Uterus (tissue), 4 donors: ENCODE data around the gene ZNF775. TPM values are rescaled to one million over a fixed set of nuclear protein-coding genes. Genes with fewer than 3 reads are reported as not detected.

Source experiments
- DNase-seq, 2 donors: peaks; one replicate each; pipeline ENCODE4 v3.0.0-alpha.2; 2019 to 2020
- H3K27ac ChIP-seq, 2 donors: fragments of 200-600 bp; sonication (generic); 1 replicate in 1 of 2; 2 replicates in 1 of 2; pipeline ENCODE4 v1.5.1; 2016 to 2018
- H3K27me3 ChIP-seq, 2 donors: fragments of 200-600 bp; sonication (generic); one replicate each; pipeline ENCODE4 v1.5.1; 2018 to 2019; ENCODE audit warnings: control low read depth in 1 of 2
- H3K36me3 ChIP-seq, 2 donors: fragments of 200-600 bp; sonication (generic); one replicate each; pipeline ENCODE4 v1.5.1; 2019; ENCODE audit warnings: control low read depth in 1 of 2
- H3K4me1 ChIP-seq, 2 donors: fragments of 200-600 bp; sonication (generic); one replicate each; pipeline ENCODE4 v1.5.1; 2018 to 2019; ENCODE audit warnings: control low read depth in 1 of 2
- H3K4me3 ChIP-seq, 2 donors: fragments of 200-600 bp; sonication (generic); 1 replicate in 1 of 2; 2 replicates in 1 of 2; pipeline ENCODE4 v1.5.1; 2018 to 2019; ENCODE audit warnings: mild to moderate bottlenecking in 1 of 2
- H3K9me3 ChIP-seq, 2 donors: fragments of 200-600 bp; sonication (generic); one replicate each; pipeline ENCODE4 v1.5.1; 2019; ENCODE audit warnings: control low read depth in 1 of 2
- CTCF ChIP-seq, 4 experiments: fragments of 200-600 bp in 2 of 4; fragments of 450-650 bp in 2 of 4; sonication (generic) in 2 of 4; IDR thresholded peaks; one replicate each; pipeline ENCODE4 v1.5.1; 2016 to 2019; ENCODE audit warnings: antibody characterized with exemption in 4 of 4, mild to moderate bottlenecking in 2 of 4, moderate library complexity in 1 of 4
- POLR2A ChIP-seq, 2 donors: fragments of 450-650 bp; IDR thresholded peaks; one replicate each; pipeline ENCODE4 v1.6.1; 2016; ENCODE audit warnings: antibody characterized with exemption in 2 of 2, mild to moderate bottlenecking in 1 of 2, moderate library complexity in 1 of 2
- intact Hi-C: fragments of 100-400 bp; cut with DNase I; formaldehyde crosslinking; loops from one replicate; pipeline ENCODE4 v1.15.1; 2023; ENCODE audit warnings: low total_unique reads
- total RNA-seq, 4 donors: library from RNA; depleted of rRNA in 3 of 4; stranded (reverse); fragments of >200 nt in 3 of 4; gene quantifications; one replicate each; pipeline versions ENCODE4 v1.1.0 to v1.2.4, GENCODE V29; 2014 to 2023
- donor health status: DM: yes; HTN: yes; CAD: no.

Gene ZNF775
- total RNA-seq, 4 donors from 2014 or later = 2.0 to 8.4 (median 6.7) TPM; not detected in 1

- no peaks in the 10 kb centered on the region for H3K27me3 ChIP-seq
- H3K4me3 ChIP-seq = no peak overlapping the region
- H3K9me3 ChIP-seq = no peaks in the 10 kb centered on the region
- H3K27ac ChIP-seq = no peak overlapping the region
- H3K4me1 ChIP-seq = no peaks in the 10 kb centered on the region
- TF ChIP-seq POLR2A (IDR thresholded peaks at IDR 0.05) (no peak), CTCF (IDR thresholded peaks at IDR 0.05) (no peak)
- no peak for DNase-seq
- intact Hi-C loops = no loop called here
- H3K36me3 ChIP-seq = no peaks in the 10 kb centered on the region
Observed at GRCh38 chr7:150435390-150436073, 56.4 kb downstream of the ZNF775 start.

GRCh38 chr7:150439967-150440366 lies 60.8 kb downstream of the ZNF775 start:
- TF ChIP-seq CTCF (IDR thresholded peaks at IDR 0.05) (no peak), POLR2A (IDR thresholded peaks at IDR 0.05) (no peak)
- H3K4me1 ChIP-seq = no peaks in the 10 kb centered on the region
- intact Hi-C loops = no loop called here
- H3K27ac ChIP-seq = no peak overlapping the region
- no peaks in the 10 kb centered on the region for H3K27me3 ChIP-seq
- no peak for DNase-seq
- H3K36me3 ChIP-seq = no peaks in the 10 kb centered on the region
- H3K4me3 ChIP-seq = no peak overlapping the region
- H3K9me3 ChIP-seq = peaks cover 0 to 5% of the 10 kb centered on the region in 2 donors

GRCh38 chr7:150441524-150441923 lies 62.4 kb downstream of the ZNF775 start:
- peaks cover 0 to 5% of the 10 kb centered on the region in 2 donors for H3K9me3 ChIP-seq
- TF ChIP-seq POLR2A (IDR thresholded peaks at IDR 0.05) = no peak
- no peak for TF ChIP-seq CTCF (IDR thresholded peaks at IDR 0.05)
- H3K4me3 ChIP-seq = no peak overlapping the region
- H3K27ac ChIP-seq = no peak overlapping the region
- H3K36me3 ChIP-seq = no peaks in the 10 kb centered on the region
- DNase-seq = no peak
- no peaks in the 10 kb centered on the region for H3K4me1 ChIP-seq
- no peaks in the 10 kb centered on the region for H3K27me3 ChIP-seq
- intact Hi-C loops = no loop called here

- TF ChIP-seq POLR2A (IDR thresholded peaks at IDR 0.05) (no peak), CTCF (IDR thresholded peaks at IDR 0.05) (no peak)
- Histone ChIP-seq H3K36me3 (no peaks in the 10 kb centered on the region), H3K27ac (no peak overlapping the region), H3K27me3 (no peaks in the 10 kb centered on the region), H3K4me1 (no peaks in the 10 kb centered on the region), H3K4me3 (no peak overlapping the region), H3K9me3 (peaks cover 0 to 5% of the 10 kb centered on the region in 2 donors)
- DNase-seq = no peak
- intact Hi-C loops = no loop called here
Observed at GRCh38 chr7:150442811-150443210, 63.7 kb downstream of the ZNF775 start.

- Histone ChIP-seq H3K4me3 (no peak overlapping the region), H3K27me3 (no peaks in the 10 kb centered on the region), H3K9me3 (peaks cover 0 to 5% of the 10 kb centered on the region in 2 donors), H3K36me3 (no peaks in the 10 kb centered on the region), H3K4me1 (no peaks in the 10 kb centered on the region), H3K27ac (no peak overlapping the region)
- no peak for DNase-seq
- intact Hi-C loops = no loop called here
- TF ChIP-seq POLR2A (IDR thresholded peaks at IDR 0.05) (no peak), CTCF (IDR thresholded peaks at IDR 0.05) (no peak)
Observed at GRCh38 chr7:150443793-150444540, 64.8 kb downstream of the ZNF775 start.
